GM18505 (cell line): ENCODE measurements around the gene DMRT1.

Experiments
- ATAC-seq: cut with Tn5 transposase; IDR thresholded peaks from one replicate; pipeline ENCODE4 v1.9.1; 2021; ENCODE audit not compliant: unreplicated experiment
- POLR2A ChIP-seq: IDR thresholded peaks from 4 replicates; pipeline ENCODE4 v1.6.1; 2011; ENCODE audit warnings: borderline replicate concordance; ENCODE audit not compliant: insufficient read depth, insufficient read length; ENCODE audit errors: extremely low read depth

Gene DMRT1

DNA sequence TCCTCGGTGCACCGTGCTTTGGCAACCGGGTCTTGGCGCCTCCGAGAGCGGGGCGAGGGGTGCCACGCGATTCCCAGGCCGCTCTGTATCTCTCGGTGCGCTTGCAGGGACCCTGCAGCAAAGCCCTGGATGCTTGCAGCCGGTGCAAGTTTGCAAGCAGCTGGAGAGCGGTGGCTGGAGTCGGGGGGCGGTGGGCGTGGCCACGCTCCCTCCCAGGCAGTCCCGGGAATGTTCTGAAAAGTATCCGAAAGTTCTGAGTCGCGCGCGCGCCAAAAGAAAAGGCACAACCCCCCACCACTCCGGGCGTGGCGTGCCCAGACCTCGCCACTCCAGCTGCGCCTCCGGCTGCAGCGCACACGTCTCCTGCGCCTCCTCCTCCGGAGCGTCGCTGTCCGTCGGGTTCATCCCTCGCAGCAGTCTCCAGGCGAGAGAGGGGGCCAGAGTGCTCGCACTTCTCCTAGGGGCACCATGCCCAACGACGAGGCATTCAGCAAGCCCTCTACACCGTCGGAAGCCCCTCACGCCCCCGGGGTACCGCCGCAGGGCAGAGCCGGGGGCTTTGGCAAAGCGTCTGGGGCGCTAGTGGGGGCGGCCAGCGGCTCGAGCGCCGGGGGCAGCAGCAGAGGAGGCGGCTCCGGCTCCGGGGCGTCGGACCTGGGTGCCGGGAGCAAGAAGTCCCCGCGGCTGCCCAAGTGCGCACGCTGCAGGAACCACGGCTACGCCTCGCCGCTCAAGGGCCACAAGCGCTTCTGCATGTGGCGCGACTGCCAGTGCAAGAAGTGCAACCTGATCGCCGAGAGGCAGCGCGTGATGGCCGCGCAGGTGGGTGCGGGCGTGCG is at the start of gene DMRT1:
TSS of gene DMRT1 (plus strand) at position 327 of the 839 bp plus-strand sequence. CDS start at position 469, 142 bp downstream.
- no peak for ATAC-seq
- TF ChIP-seq POLR2A = no peak

DNA sequence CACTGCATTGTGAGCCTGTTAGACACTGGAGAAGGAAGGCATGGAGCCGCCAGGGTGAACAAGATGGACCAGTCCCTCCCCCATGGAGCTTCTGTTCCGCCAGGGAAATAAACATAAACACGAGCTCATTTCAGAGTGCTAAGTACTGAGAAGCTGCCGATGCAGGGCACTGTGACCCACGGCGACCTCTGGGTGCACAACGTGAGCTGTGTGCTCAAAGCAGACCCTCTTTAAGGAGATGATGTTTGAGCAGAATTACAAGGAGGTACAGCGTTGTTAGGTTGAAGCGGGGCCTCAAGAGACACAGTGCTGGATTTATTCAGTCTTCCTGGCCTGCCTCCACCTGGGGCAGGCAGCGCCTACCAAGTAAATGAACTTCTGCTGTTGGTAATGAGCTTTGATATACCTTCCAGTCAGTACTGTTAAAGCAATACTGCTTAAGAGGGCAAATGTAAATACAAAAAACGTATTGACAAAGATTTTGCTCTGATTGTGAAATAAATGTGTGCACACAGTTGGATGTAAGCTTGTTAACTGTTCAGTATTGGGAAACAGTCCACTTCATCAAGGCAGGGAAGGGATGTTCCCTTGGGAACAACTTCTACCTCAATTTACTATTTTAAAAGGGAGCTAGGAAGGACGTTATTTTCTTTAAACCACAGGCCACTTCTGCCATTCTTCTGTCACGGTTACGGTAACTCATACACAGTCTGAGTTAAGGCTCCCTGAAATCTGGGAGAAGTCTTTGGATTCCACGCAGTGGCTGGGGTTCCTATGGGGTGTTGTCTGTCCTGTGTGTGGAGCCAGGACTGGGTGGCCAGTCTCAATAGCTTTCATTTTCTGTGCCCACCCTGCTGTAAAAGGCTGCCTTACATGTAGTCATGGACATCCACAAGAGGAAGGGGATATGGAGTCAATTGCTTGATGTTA is 48.9 kb upstream of the DMRT1 start:
- ATAC-seq = no peak
- no peak for TF ChIP-seq POLR2A

DNA sequence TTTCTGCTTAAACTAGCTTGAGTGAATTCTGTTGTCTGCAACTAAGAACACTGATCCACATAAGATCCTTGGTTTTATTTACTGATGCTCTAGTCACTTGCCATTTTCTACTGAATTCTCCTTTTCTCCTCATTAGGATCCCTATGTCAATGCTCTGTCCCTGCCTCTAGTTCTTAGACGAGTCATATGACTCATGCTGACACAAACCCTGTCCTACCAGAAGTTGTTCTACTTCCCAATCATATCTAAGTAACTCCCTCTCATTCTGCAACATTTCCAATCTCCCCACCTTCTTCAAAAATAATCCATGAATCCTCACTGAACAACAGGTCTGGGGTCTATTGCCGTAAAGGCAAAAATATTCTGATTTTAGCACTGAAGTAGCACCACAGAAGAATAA is 47.1 kb upstream of the DMRT1 start:
- no peak for ATAC-seq
- no peak for TF ChIP-seq POLR2A

DNA sequence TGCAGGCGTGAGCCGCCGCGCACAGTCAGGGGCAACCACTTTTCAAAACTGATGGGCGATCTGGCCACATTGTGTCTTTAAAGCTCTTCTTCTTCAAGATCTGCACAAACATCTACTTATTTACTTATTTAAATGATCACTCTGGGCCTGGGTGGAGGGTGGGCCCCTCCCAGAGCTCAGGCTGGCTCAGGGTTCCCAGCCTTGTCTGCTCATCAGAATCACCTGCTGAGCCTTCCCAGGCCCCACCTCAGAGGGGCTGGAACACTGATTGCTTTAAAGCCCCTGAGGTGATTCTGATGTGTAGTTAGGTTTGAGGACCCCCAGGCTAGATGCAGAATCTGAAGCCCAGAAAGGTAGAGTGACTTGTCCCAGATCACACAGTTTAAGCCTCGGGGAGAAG is 45.6 kb upstream of the DMRT1 start:
- no peak for ATAC-seq
- no peak for TF ChIP-seq POLR2A

DNA sequence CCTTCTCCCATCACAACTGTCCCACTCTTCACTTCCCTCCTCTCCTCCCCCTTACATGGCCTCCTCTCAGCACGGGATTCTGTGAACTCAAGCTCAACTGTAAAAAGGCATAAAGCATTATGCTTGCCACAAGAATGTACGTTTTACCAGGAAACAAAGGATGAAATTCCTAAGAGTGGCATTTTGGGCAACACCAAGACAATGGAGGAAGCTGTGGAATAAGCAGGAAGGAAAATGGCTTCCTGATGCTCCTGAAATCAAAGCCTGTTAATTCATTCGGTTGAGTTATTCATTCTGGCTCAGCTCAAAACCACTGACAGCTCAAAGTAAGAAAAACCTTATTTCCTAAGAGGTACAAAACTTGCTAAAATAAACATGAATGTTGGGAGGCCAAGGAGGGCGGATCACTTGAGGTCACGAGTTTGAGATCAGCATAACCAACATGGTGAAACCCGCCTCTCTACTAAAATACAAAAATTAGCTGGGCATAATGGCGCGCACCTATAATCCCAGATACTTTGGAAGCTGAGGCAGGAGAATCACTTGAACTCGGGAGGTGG is 40.8 kb upstream of the DMRT1 start:
- ATAC-seq = no peak
- no peak for TF ChIP-seq POLR2A

DNA sequence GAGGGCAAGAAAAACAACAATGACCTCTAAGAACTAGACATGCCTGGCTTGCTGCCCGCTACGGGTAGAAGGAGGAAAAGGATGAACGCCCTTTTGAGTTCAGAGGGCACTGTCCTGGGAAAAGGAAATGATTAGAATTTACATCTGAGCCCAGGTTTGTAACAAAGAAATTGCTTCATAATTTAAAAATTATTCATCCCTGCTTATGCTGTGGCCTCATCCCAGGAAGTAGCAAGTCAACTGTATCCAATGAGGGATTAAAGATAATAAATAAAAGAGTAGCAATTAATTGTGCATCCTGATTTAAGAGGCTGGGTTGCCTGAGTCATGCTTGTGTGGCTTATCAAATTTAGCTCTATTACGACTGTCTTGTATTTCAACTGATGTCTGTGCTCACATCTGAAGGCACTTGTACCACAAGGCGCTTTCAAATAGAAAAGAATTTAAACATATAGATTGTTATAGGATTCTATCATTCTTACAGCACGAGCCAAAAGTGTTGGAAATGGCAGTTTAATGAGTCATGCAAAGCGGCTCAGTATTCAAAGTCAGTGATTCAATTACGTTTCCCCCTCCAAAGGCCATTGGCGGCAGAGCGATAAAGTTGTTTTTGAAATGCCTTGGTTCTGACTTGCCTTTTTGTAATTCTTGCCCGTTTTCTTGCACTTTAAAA is 40.0 kb upstream of the DMRT1 start:
- TF ChIP-seq POLR2A = no peak
- no peak for ATAC-seq

DNA sequence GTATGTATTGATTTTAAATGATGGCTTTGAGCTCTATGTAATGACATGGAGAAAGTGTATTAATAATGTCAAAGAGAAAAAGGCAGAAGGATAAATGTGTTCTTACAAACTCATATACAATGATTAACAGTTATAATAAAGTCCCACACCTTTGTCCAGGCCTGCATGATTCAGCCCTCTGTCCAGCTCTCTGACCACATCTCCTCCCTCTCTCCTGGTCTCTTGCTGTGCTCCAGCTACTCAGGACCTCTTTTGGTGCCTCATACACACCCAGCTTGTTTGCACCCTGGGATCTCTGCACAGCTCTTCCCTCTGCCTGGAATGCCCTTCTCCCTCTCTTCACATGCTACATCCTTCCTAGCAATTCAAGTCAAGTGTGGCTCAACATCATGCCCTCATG is 37.5 kb upstream of the DMRT1 start:
- no peak for ATAC-seq
- TF ChIP-seq POLR2A = no peak

DNA sequence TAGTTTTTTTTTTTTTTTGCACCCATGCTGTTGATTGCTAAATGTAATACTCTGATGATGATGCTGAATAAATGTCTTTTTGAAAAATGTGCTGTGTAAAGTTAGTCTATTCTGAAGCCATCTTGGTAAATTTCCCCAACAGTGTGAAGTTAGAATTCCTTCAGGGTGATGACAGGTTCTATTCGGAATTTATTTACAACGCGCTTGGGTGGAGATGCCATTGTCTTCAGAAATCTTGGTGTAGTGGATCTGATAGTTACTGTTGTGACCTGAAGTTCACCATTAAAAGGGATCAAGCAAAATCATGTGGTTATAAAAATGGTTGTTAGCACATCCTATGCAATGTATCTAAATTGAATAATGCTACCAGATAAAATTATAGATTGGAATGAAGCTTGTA is 36.3 kb upstream of the DMRT1 start:
- no peak for TF ChIP-seq POLR2A
- ATAC-seq = no peak

DNA sequence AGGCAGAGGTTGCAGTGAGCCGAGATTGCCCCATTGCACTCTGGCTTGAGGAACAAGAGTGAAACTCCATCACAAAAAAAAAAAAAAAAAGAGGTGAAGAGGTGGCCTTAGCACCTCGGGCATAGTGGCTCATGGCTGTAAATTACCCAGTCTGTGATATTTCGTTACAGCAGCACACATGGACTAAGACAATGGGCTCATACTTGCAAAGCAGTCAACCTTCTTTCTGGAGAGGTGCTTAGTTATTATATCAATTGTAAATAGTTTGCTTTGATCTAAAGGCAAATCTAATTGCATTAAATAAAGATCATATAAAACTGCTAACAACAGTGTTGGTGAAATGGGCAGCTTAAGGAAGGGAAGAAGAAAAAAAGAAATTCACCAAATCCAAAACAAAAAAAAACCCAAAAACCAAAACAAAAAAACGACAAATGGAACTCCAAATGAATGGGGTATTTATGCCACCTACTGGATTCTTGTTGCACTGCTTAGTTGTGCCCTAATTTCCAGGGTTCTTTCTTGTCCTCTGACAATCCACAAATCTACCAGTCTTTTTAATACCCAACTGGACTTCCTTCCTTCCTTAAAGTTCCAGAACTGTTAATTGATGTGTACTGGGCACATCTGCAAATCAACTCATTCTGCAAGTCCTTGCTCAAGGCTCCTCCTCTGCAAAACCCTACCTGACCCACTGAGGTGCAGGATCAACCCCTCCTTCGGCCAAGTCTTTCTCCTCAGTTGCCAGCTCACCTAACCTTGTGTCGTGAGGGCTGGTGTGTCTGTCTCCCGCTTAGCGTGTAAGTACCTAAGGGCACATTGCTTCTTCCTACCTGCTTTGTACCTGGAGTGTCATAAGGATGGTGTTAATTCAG is 35.0 kb upstream of the DMRT1 start:
- TF ChIP-seq POLR2A = no peak
- no peak for ATAC-seq

DNA sequence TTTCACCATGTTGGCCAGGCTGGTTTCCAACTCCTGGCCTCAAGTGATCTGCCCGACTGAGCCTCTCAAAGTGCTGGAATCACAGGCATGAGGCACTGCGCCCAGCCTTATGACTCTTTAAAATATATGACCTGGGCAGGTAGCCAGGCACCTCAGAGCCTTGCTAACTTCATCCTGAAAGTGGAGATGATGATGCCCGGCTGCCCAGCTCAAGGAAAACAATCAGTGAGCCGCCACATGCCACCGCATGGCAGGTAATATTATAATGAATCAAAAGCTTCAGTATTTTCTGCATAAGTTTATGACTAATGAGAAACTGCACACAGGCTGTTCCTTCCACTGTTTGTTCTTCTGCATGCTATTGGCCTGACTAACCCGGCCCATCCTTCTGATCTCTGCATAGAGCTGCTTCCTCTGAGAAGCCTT is 30.4 kb upstream of the DMRT1 start:
- ATAC-seq = no peak
- no peak for TF ChIP-seq POLR2A

DNA sequence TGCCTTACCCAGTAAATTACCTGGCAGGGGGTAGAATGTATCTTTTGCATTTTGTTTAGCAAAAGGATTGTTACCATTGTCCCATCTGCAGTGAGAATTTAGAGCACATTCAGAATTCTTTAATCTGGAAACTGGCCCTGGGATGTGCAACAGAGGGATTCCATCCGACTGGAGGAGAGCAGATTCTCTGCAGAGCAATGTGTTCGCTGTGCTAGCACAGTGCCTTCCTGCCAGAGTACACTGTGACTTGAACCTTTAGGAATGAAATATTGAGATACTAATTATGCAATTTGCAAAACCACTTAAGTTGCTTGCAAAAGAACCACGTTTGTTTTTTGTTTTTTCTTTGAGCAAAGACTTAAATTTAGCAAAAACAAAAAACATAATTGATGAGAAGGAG is 22.5 kb upstream of the DMRT1 start:
- TF ChIP-seq POLR2A = no peak
- no peak for ATAC-seq
